ENCODE results near the gene SELENOH.
"Not testable (repeated sequence)": the region's sequence is repeated elsewhere in the genome, so short reads cannot be mapped to it uniquely, and the experiment has no call there.

The SELENOH gene

GRCh38 chr11:57741132-57742086 lies at the start of gene SELENOH:
SELENOH (plus strand) TSS chr11:57741491; CDS start chr11:57741596, 105 bp downstream.
- DNase-seq (ENCODE audit: low spot score): peak; percentile 100

- no peak for DNase-seq (ENCODE audit: low spot score)
These were observed 42.4 kb upstream of the SELENOH start for GRCh38 chr11:57698843-57699365.

GRCh38 chr11:57699813-57700212 lies 41.5 kb upstream of the SELENOH start:
- no peak for DNase-seq (ENCODE audit: low spot score)

GRCh38 chr11:57700425-57700824 lies 40.9 kb upstream of the SELENOH start:
- DNase-seq (ENCODE audit: low spot score): no peak

GRCh38 chr11:57703341-57703740 lies 38.0 kb upstream of the SELENOH start:
- no peak for DNase-seq (ENCODE audit: low spot score)

- no peak for DNase-seq (ENCODE audit: low spot score)
These were observed 36.4 kb upstream of the SELENOH start for GRCh38 chr11:57704932-57705331.

- peak; percentile 46 for DNase-seq (ENCODE audit: low spot score)
These were observed 35.9 kb upstream of the SELENOH start for GRCh38 chr11:57705432-57705831.

GRCh38 chr11:57709802-57710367 lies 31.4 kb upstream of the SELENOH start:
- no peak for DNase-seq (ENCODE audit: low spot score)

- DNase-seq (ENCODE audit: low spot score): peak; percentile 100
These were observed 29.7 kb upstream of the SELENOH start, which contains the start of gene MED19 for GRCh38 chr11:57711414-57712255. MED19 (minus strand) TSS chr11:57712215; CDS start chr11:57712179, 36 bp downstream.

GRCh38 chr11:57712256-57713150 lies 28.8 kb upstream of the SELENOH start, which contains the start of gene TMX2:
TMX2 (plus strand) TSS chr11:57712593; CDS start chr11:57712619, 26 bp downstream.
- peak; percentile 100 for DNase-seq (ENCODE audit: low spot score)

GRCh38 chr11:57713835-57714234 lies 27.5 kb upstream of the SELENOH start:
- DNase-seq (ENCODE audit: low spot score): no peak

- DNase-seq (ENCODE audit: low spot score): not testable (repeated sequence)
These were observed 24.6 kb upstream of the SELENOH start for GRCh38 chr11:57716726-57717125.

GRCh38 chr11:57727185-57727584 lies 14.1 kb upstream of the SELENOH start:
- no peak for DNase-seq (ENCODE audit: low spot score)

- DNase-seq (ENCODE audit: low spot score): no peak
These were observed 12.5 kb upstream of the SELENOH start for GRCh38 chr11:57728829-57729228.

GRCh38 chr11:57729479-57729878 lies 11.8 kb upstream of the SELENOH start:
- no peak for DNase-seq (ENCODE audit: low spot score)

- no peak for DNase-seq (ENCODE audit: low spot score)
These were observed 8.6 kb upstream of the SELENOH start for GRCh38 chr11:57732661-57733060.

- DNase-seq (ENCODE audit: low spot score): no peak
These were observed 5.5 kb upstream of the SELENOH start for GRCh38 chr11:57735619-57736298.

- no peak for DNase-seq (ENCODE audit: low spot score)
These were observed 779 bp downstream of the SELENOH start for GRCh38 chr11:57742087-57742452.

- DNase-seq (ENCODE audit: low spot score): no peak
These were observed 3.1 kb downstream of the SELENOH start for GRCh38 chr11:57744357-57744756.

GRCh38 chr11:57745206-57745605 lies 3.9 kb downstream of the SELENOH start:
- DNase-seq (ENCODE audit: low spot score): no peak

Data from HuH-7 (cell line).